ENCODE results near the gene USP17L19.
"Not testable (repeated sequence)": the region's sequence is repeated elsewhere in the genome, so short reads cannot be mapped to it uniquely, and the experiment has no call there.

The USP17L19 gene, protein sequence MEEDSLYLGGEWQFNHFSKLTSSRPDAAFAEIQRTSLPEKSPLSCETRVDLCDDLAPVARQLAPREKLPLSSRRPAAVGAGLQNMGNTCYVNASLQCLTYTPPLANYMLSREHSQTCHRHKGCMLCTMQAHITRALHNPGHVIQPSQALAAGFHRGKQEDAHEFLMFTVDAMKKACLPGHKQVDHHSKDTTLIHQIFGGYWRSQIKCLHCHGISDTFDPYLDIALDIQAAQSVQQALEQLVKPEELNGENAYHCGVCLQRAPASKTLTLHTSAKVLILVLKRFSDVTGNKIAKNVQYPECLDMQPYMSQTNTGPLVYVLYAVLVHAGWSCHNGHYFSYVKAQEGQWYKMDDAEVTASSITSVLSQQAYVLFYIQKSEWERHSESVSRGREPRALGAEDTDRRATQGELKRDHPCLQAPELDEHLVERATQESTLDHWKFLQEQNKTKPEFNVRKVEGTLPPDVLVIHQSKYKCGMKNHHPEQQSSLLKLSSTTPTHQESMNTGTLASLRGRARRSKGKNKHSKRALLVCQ

GRCh38 chr4:9253078-9253477 lies at the start of gene USP17L19:
Gene USP17L19 (plus strand): TSS chr4:9253378. CDS start chr4:9253378, 0 bp downstream.
- not testable (repeated sequence) for DNase-seq (ENCODE audit: insufficient read length, low spot score); FAIRE-seq

DNA sequence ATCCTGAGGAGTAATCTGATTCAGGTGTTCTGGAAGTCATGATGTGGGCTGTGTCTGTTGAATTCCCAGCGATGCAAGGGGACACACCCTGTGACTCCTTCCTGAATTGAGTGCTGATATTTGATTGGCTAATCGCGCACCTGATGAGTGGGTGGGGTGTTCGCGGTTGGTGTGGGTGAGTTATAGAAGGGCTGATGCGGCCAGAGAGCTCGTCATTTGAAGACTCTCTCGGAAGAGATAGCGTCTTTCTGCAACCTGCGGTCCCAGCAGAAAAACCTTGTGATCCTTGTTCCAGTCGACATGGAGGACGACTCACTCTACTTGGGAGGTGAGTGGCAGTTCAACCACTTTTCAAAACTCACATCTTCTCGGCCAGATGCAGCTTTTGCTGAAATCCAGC lies 42.8 kb upstream of the USP17L19 start, which contains the start of gene USP17L10:
TSS of gene USP17L10 (plus strand) at position 301 of the 400 bp plus-strand sequence. CDS start at position 301, 0 bp downstream.
- FAIRE-seq; DNase-seq (ENCODE audit: insufficient read length, low spot score): not testable (repeated sequence)

- FAIRE-seq: not testable (repeated sequence)
These were observed 38.5 kb upstream of the USP17L19 start for GRCh38 chr4:9214701-9215100.

DNA sequence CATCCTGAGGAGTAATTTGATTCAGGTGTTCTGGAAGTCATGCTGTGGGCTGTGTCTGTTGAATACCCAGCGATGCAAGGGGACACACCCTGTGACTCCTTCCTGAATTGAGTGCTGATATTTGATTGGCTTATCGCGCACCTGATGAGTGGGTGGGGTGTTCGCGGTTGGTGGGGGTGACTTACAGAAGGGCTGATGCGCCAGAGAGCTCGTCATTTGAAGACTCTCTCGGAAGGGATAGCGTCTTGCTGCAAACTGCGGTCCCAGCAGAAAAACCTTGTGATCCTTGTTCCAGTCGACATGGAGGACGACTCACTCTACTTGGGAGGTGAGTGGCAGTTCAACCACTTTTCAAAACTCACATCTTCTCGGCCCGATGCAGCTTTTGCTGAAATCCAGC lies 38.1 kb upstream of the USP17L19 start, which contains the start of gene USP17L11:
TSS of gene USP17L11 (plus strand) at position 301 of the 400 bp plus-strand sequence. CDS start at position 301, 0 bp downstream.
- not testable (repeated sequence) for DNase-seq (ENCODE audit: insufficient read length, low spot score); FAIRE-seq

More at GRCh38 chr4:9214701-9215100, 38.5 kb upstream of the USP17L19 start:
- DNase-seq (ENCODE audit: insufficient read length, low spot score): not testable (repeated sequence)

DNA sequence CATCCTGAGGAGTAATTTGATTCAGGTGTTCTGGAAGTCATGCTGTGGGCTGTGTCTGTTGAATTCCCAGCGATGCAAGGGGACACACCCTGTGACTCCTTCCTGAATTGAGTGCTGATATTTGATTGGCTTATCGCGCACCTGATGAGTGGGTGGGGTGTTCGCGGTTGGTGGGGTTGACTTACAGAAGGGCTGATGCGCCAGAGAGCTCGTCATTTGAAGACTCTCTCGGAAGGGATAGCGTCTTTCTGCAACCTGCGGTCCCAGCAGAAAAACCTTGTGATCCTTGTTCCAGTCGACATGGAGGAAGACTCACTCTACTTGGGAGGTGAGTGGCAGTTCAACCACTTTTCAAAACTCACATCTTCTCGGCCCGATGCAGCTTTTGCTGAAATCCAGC lies 33.3 kb upstream of the USP17L19 start, which contains the start of gene USP17L12:
TSS of gene USP17L12 (plus strand) at position 301 of the 400 bp plus-strand sequence. CDS start at position 301, 0 bp downstream.
- FAIRE-seq; DNase-seq (ENCODE audit: insufficient read length, low spot score): not testable (repeated sequence)

DNA sequence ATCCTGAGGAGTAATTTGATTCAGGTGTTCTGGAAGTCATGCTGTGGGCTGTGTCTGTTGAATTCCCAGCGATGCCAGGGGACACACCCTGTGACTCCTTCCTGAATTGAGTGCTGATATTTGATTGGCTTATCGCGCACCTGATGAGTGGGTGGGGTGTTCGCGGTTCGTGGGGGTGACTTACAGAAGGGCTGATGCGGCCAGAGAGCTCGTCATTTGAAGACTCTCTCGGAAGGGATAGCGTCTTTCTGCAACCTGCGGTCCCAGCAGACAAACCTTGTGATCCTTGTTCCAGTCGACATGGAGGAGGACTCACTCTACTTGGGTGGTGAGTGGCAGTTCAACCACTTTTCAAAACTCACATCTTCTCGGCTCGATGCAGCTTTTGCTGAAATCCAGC lies 28.6 kb upstream of the USP17L19 start, which contains the start of gene USP17L13:
TSS of gene USP17L13 (plus strand) at position 301 of the 400 bp plus-strand sequence. CDS start at position 301, 0 bp downstream.
- DNase-seq (ENCODE audit: insufficient read length, low spot score); FAIRE-seq: not testable (repeated sequence)

- not testable (repeated sequence) for DNase-seq (ENCODE audit: insufficient read length, low spot score); FAIRE-seq
These were observed 22.9 kb upstream of the USP17L19 start for GRCh38 chr4:9230249-9230648.

GRCh38 chr4:9234085-9234484 lies 19.1 kb upstream of the USP17L19 start, which contains the start of gene USP17L15:
Gene USP17L15 (plus strand): TSS chr4:9234385. CDS start chr4:9234385, 0 bp downstream.
- not testable (repeated sequence) for DNase-seq (ENCODE audit: insufficient read length, low spot score); FAIRE-seq

DNA sequence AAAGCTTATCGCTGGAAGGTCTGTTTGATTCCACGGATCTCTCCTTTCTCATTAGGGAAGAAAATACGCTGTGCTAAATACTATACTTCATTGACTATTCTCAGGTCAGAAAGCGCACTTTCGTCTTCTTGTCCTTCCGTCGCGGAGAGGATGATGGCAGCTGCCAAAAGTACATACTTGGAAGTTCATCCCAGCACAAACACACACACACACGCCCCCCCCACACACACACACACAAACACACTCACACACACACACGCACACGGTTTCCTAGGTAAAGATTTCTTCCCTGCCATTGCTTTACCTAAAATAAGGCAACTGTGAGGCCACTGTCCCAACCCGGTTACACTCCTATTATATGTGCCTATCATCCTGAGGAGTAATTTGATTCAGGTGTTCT lies 14.7 kb upstream of the USP17L19 start:
- not testable (repeated sequence) for FAIRE-seq; DNase-seq (ENCODE audit: insufficient read length, low spot score)

DNA sequence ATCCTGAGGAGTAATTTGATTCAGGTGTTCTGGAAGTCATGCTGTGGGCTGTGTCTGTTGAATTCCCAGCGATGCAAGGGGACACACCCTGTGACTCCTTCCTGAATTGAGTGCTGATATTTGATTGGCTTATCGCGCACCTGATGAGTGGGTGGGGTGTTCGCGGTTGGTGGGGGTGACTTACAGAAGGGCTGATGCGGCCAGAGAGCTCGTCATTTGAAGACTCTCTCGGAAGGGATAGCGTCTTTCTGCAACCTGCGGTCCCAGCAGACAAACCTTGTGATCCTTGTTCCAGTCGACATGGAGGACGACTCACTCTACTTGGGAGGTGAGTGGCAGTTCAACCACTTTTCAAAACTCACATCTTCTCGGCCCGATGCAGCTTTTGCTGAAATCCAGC lies 9.6 kb upstream of the USP17L19 start, which contains the start of gene USP17L17:
TSS of gene USP17L17 (plus strand) at position 301 of the 400 bp plus-strand sequence. CDS start at position 301, 0 bp downstream.
- not testable (repeated sequence) for DNase-seq (ENCODE audit: insufficient read length, low spot score); FAIRE-seq

- not testable (repeated sequence) for DNase-seq (ENCODE audit: insufficient read length, low spot score); FAIRE-seq
These were observed 5.1 kb upstream of the USP17L19 start, which contains the start of gene USP17L18 for GRCh38 chr4:9247953-9248680. Gene USP17L18 (plus strand): TSS chr4:9248630. CDS start chr4:9248630, 0 bp downstream.

GRCh38 chr4:9257824-9258223 lies 4.6 kb downstream of the USP17L19 start, which contains the start of gene USP17L20:
Gene USP17L20 (plus strand): TSS chr4:9258124. CDS start chr4:9258124, 0 bp downstream.
- not testable (repeated sequence) for DNase-seq (ENCODE audit: insufficient read length, low spot score); FAIRE-seq

GRCh38 chr4:9262572-9262971 lies 9.4 kb downstream of the USP17L19 start, which contains the start of gene USP17L21:
Gene USP17L21 (plus strand): TSS chr4:9262872. CDS start chr4:9262872, 0 bp downstream.
- FAIRE-seq; DNase-seq (ENCODE audit: insufficient read length, low spot score): not testable (repeated sequence)

- DNase-seq (ENCODE audit: insufficient read length, low spot score); FAIRE-seq: not testable (repeated sequence)
These were observed 14.1 kb downstream of the USP17L19 start, which contains the start of gene USP17L22 for GRCh38 chr4:9267319-9267718. Gene USP17L22 (plus strand): TSS chr4:9267619. CDS start chr4:9267619, 0 bp downstream.

DNA sequence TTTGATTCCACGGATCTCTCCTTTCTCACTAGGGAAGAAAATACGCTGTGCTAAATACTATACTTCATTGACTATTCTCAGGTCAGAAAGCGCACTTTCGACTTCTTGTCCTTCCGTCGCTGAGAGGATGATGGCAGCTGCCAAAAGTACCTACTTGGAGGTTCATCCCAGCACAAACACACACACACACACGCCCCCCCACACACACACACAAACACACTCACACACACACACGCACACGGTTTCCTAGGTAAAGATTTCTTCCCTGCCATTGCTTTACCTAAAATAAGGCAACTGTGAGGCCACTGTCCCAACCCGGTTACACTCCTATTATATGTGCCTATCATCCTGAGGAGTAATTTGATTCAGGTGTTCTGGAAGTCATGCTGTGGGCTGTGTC lies 18.5 kb downstream of the USP17L19 start:
- FAIRE-seq; DNase-seq (ENCODE audit: insufficient read length, low spot score): not testable (repeated sequence)

All from D721Med (cell line).